Measurements from ENCODE around the gene CCIN.
"Not testable (repeated sequence)": the region's sequence is repeated elsewhere in the genome, so short reads cannot be mapped to it uniquely, and the experiment has no call there.

CCIN gene

GRCh38 chr9:36166168-36166927 lies 2.8 kb upstream of the CCIN start:
- ATAC-seq (replicated peaks; ENCODE audit: extremely low read depth, poor library complexity, severe bottlenecking) (peak; percentile 92), DNase-seq (ENCODE audit: low spot score in 2 of 2) (peak; percentile 75 to 85)
- no peaks in the 10 kb centered on the region for H3K9me3 Mint-ChIP-seq
- peak overlapping the region; percentile 73 for H3K4me3 Mint-ChIP-seq
- H3K4me1 Mint-ChIP-seq = peaks cover 13% of the 10 kb centered on the region
- peaks cover 7% of the 10 kb centered on the region for H3K36me3 Mint-ChIP-seq (ENCODE audit: insufficient read depth)
- no peak overlapping the region for H3K27ac Mint-ChIP-seq (ENCODE audit: low read depth)
- H3K27me3 Mint-ChIP-seq = no peaks in the 10 kb centered on the region

- Mint-ChIP-seq H3K4me1 (peaks cover 10% of the 10 kb centered on the region), H3K36me3 (ENCODE audit: insufficient read depth) (peaks cover 2% of the 10 kb centered on the region), H3K27ac (ENCODE audit: low read depth) (no peak overlapping the region), H3K27me3 (peaks cover under 1% of the 10 kb centered on the region), H3K9me3 (no peaks in the 10 kb centered on the region), H3K4me3 (no peak overlapping the region)
- ATAC-seq (replicated peaks; ENCODE audit: extremely low read depth, poor library complexity, severe bottlenecking) (no peak), DNase-seq (ENCODE audit: low spot score in 2 of 2) (no peak)
These were observed 520 bp downstream of the CCIN start for GRCh38 chr9:36169708-36170107.

GRCh38 chr9:36170531-36170930 lies 1.3 kb downstream of the CCIN start:
- peaks cover 4% of the 10 kb centered on the region for H3K36me3 Mint-ChIP-seq (ENCODE audit: insufficient read depth)
- peaks cover 10% of the 10 kb centered on the region for H3K4me1 Mint-ChIP-seq
- ATAC-seq (replicated peaks; ENCODE audit: extremely low read depth, poor library complexity, severe bottlenecking) (no peak), DNase-seq (ENCODE audit: low spot score in 2 of 2) (no peak)
- H3K4me3 Mint-ChIP-seq = no peak overlapping the region
- peaks cover 9% of the 10 kb centered on the region for H3K27me3 Mint-ChIP-seq
- H3K9me3 Mint-ChIP-seq = no peaks in the 10 kb centered on the region
- no peak overlapping the region for H3K27ac Mint-ChIP-seq (ENCODE audit: low read depth)

- H3K4me1 Mint-ChIP-seq = no peaks in the 10 kb centered on the region
These were observed 4.7 kb downstream of the CCIN start for GRCh38 chr9:36173861-36174260.

GRCh38 chr9:36174271-36174670 lies 5.1 kb downstream of the CCIN start:
- H3K4me3 Mint-ChIP-seq = no peak overlapping the region
- peaks cover 19% of the 10 kb centered on the region for H3K27me3 Mint-ChIP-seq
- peaks cover 4% of the 10 kb centered on the region for H3K36me3 Mint-ChIP-seq (ENCODE audit: insufficient read depth)
- DNase-seq (ENCODE audit: low spot score in 2 of 2) = no peak
- no peak for ATAC-seq (replicated peaks; ENCODE audit: extremely low read depth, poor library complexity, severe bottlenecking)
- no peak overlapping the region for H3K27ac Mint-ChIP-seq (ENCODE audit: low read depth)
- no peaks in the 10 kb centered on the region for H3K9me3 Mint-ChIP-seq
- H3K4me1 Mint-ChIP-seq = no peaks in the 10 kb centered on the region

More at GRCh38 chr9:36173861-36174260, 4.7 kb downstream of the CCIN start:
- no peak for DNase-seq (ENCODE audit: low spot score in 2 of 2)
- ATAC-seq (replicated peaks; ENCODE audit: extremely low read depth, poor library complexity, severe bottlenecking) = no peak
- Mint-ChIP-seq H3K27ac (ENCODE audit: low read depth) (no peak overlapping the region), H3K36me3 (ENCODE audit: insufficient read depth) (peaks cover 4% of the 10 kb centered on the region), H3K9me3 (no peaks in the 10 kb centered on the region), H3K27me3 (peaks cover 18% of the 10 kb centered on the region), H3K4me3 (no peak overlapping the region)

- Mint-ChIP-seq H3K27me3 (peaks cover 19% of the 10 kb centered on the region), H3K36me3 (ENCODE audit: insufficient read depth) (peaks cover 2% of the 10 kb centered on the region), H3K4me1 (no peaks in the 10 kb centered on the region), H3K4me3 (no peak overlapping the region), H3K9me3 (no peaks in the 10 kb centered on the region), H3K27ac (ENCODE audit: low read depth) (no peak overlapping the region)
- ATAC-seq (replicated peaks; ENCODE audit: extremely low read depth, poor library complexity, severe bottlenecking) (no peak), DNase-seq (ENCODE audit: low spot score in 2 of 2) (no peak)
These were observed 5.5 kb downstream of the CCIN start for GRCh38 chr9:36174731-36175130.

DNA sequence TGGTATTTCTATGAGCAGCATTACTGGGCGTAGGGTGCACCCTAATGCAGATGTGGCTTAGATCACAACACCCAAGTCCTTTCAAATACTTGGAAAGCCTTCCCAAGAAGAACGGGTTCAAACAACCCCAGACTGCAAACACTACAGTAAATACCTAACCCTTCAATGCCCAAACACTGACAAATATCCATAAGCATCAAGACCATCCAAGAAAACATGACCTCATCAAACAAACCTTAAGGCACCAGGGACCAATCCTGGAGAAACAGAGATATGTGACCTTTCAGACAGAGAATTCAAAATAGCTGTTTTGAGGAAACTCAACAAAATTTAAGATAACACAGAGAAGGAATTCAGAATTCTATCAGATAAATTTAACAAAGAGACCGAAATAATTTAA lies 6.0 kb downstream of the CCIN start:
- DNase-seq (ENCODE audit: low spot score in 2 of 2); H3K4me3 Mint-ChIP-seq; H3K4me1 Mint-ChIP-seq; ATAC-seq (replicated peaks; ENCODE audit: extremely low read depth, poor library complexity, severe bottlenecking); H3K36me3 Mint-ChIP-seq (ENCODE audit: insufficient read depth); H3K9me3 Mint-ChIP-seq; H3K27ac Mint-ChIP-seq (ENCODE audit: low read depth): not testable (repeated sequence)
- H3K27me3 Mint-ChIP-seq = peaks cover 19% of the 10 kb centered on the region

GRCh38 chr9:36176496-36176895 lies 7.3 kb downstream of the CCIN start:
- H3K4me1 Mint-ChIP-seq; H3K9me3 Mint-ChIP-seq; H3K4me3 Mint-ChIP-seq; DNase-seq (ENCODE audit: low spot score in 2 of 2); H3K36me3 Mint-ChIP-seq (ENCODE audit: insufficient read depth); H3K27ac Mint-ChIP-seq (ENCODE audit: low read depth); ATAC-seq (replicated peaks; ENCODE audit: extremely low read depth, poor library complexity, severe bottlenecking): not testable (repeated sequence)
- peaks cover 29% of the 10 kb centered on the region for H3K27me3 Mint-ChIP-seq

GRCh38 chr9:36177571-36177970 lies 8.4 kb downstream of the CCIN start:
- no peak for DNase-seq (ENCODE audit: low spot score in 2 of 2)
- Mint-ChIP-seq H3K27me3 (peaks cover 29% of the 10 kb centered on the region), H3K36me3 (ENCODE audit: insufficient read depth) (peaks cover 2% of the 10 kb centered on the region), H3K4me1 (no peaks in the 10 kb centered on the region), H3K27ac (ENCODE audit: low read depth) (no peak overlapping the region), H3K4me3 (no peak overlapping the region), H3K9me3 (no peaks in the 10 kb centered on the region)
- no peak for ATAC-seq (replicated peaks; ENCODE audit: extremely low read depth, poor library complexity, severe bottlenecking)

- H3K9me3 Mint-ChIP-seq; ATAC-seq (replicated peaks; ENCODE audit: extremely low read depth, poor library complexity, severe bottlenecking); H3K36me3 Mint-ChIP-seq (ENCODE audit: insufficient read depth); H3K27ac Mint-ChIP-seq (ENCODE audit: low read depth); H3K4me3 Mint-ChIP-seq; DNase-seq (ENCODE audit: low spot score in 2 of 2); H3K4me1 Mint-ChIP-seq: not testable (repeated sequence)
- H3K27me3 Mint-ChIP-seq = peaks cover 23% of the 10 kb centered on the region
These were observed 11.1 kb downstream of the CCIN start for GRCh38 chr9:36180243-36180642.

DNA sequence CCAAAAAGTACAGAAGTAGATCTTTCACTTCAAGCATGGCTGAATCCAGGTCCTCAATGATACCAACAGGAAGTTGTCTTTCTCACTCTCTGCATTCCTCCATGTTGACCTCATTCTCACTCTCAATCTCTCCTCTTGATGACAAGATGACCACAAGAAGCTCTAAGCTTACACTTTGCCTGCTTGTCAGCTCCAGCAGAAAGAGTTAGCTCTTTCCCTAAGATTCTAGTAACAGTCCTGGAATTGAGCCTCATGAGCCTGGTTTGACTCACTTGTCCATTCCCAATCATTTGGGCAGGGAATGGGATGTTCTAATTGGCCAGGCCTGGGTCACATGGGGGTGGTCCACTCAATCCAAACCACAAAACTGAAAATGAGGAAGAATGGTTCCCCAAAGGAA lies 18.2 kb downstream of the CCIN start:
- peaks cover 10% of the 10 kb centered on the region for H3K4me1 Mint-ChIP-seq
- ATAC-seq (replicated peaks; ENCODE audit: extremely low read depth, poor library complexity, severe bottlenecking) (no peak), DNase-seq (ENCODE audit: low spot score in 2 of 2) (no peak)
- H3K27me3 Mint-ChIP-seq = no peaks in the 10 kb centered on the region
- H3K27ac Mint-ChIP-seq (ENCODE audit: low read depth) = no peak overlapping the region
- no peaks in the 10 kb centered on the region for H3K9me3 Mint-ChIP-seq
- H3K4me3 Mint-ChIP-seq = no peak overlapping the region
- H3K36me3 Mint-ChIP-seq (ENCODE audit: insufficient read depth) = peaks cover 5% of the 10 kb centered on the region

GRCh38 chr9:36188212-36188611 lies 19.0 kb downstream of the CCIN start:
- H3K9me3 Mint-ChIP-seq = no peaks in the 10 kb centered on the region
- ATAC-seq (replicated peaks; ENCODE audit: extremely low read depth, poor library complexity, severe bottlenecking) (no peak), DNase-seq (ENCODE audit: low spot score in 2 of 2) (no peak)
- H3K27me3 Mint-ChIP-seq = no peaks in the 10 kb centered on the region
- peaks cover 18% of the 10 kb centered on the region for H3K4me1 Mint-ChIP-seq
- H3K4me3 Mint-ChIP-seq = no peak overlapping the region
- H3K36me3 Mint-ChIP-seq (ENCODE audit: insufficient read depth) = peaks cover 5% of the 10 kb centered on the region
- no peak overlapping the region for H3K27ac Mint-ChIP-seq (ENCODE audit: low read depth)

GRCh38 chr9:36189976-36190375 lies 20.8 kb downstream of the CCIN start:
- Mint-ChIP-seq H3K4me3 (peak overlapping the region; percentile 89), H3K36me3 (ENCODE audit: insufficient read depth) (peaks cover 7% of the 10 kb centered on the region), H3K9me3 (no peaks in the 10 kb centered on the region), H3K27ac (ENCODE audit: low read depth) (peak overlapping the region; percentile 77), H3K27me3 (no peaks in the 10 kb centered on the region), H3K4me1 (peaks cover 36% of the 10 kb centered on the region)
- DNase-seq (ENCODE audit: low spot score in 2 of 2) (no peak), ATAC-seq (replicated peaks; ENCODE audit: extremely low read depth, poor library complexity, severe bottlenecking) (no peak)
